ENCODE results near the gene NDUFAF8.

GRCh38 chr17:81210466-81210865 is 28.7 kb upstream of the NDUFAF8 start:
- TF ChIP-seq CSRNP3 (CRISPR knock-in tag; IDR thresholded peaks at IDR 0.05) (no peak), ISL1 (CRISPR knock-in tag; IDR thresholded peaks at IDR 0.05) (no peak), ARNTL (CRISPR knock-in tag; IDR thresholded peaks at IDR 0.05; ENCODE audit: borderline replicate concordance, low read depth) (no peak), TOX (CRISPR knock-in tag; IDR thresholded peaks at IDR 0.05; ENCODE audit: borderline replicate concordance) (no peak), CSDC2 (CRISPR knock-in tag; IDR thresholded peaks at IDR 0.05) (no peak), TCF4 (CRISPR knock-in tag; IDR thresholded peaks at IDR 0.05; ENCODE audit: borderline replicate concordance) (no peak), PATZ1 (CRISPR knock-in tag; IDR thresholded peaks at IDR 0.05; ENCODE audit: borderline replicate concordance) (no peak), POU6F1 (CRISPR knock-in tag; IDR thresholded peaks at IDR 0.05; ENCODE audit: borderline replicate concordance, low read depth) (no peak), ZNF70 (CRISPR knock-in tag; IDR thresholded peaks at IDR 0.05) (no peak), ZFP30 (CRISPR knock-in tag; IDR thresholded peaks at IDR 0.05) (no peak), BACH2 (CRISPR knock-in tag; IDR thresholded peaks at IDR 0.05; ENCODE audit: borderline replicate concordance) (no peak), GLIS3 (CRISPR knock-in tag; IDR thresholded peaks at IDR 0.05) (no peak), PPARA (CRISPR knock-in tag; IDR thresholded peaks at IDR 0.05; ENCODE audit: borderline replicate concordance) (no peak), ZFP3 (CRISPR knock-in tag; IDR thresholded peaks at IDR 0.05) (no peak)

All from SK-N-SH treated with all-trans-retinoic acid at 6 μM for 48 hours (cell line).